ENCODE data around the gene ACTN3.
A peak's percentile ranks its signal among the peaks of the same experiment; 100 is the strongest.
"Not testable (repeated sequence)": the region's sequence is repeated elsewhere in the genome, so short reads cannot be mapped to it uniquely, and the experiment has no call there.

Gene ACTN3

DNA sequence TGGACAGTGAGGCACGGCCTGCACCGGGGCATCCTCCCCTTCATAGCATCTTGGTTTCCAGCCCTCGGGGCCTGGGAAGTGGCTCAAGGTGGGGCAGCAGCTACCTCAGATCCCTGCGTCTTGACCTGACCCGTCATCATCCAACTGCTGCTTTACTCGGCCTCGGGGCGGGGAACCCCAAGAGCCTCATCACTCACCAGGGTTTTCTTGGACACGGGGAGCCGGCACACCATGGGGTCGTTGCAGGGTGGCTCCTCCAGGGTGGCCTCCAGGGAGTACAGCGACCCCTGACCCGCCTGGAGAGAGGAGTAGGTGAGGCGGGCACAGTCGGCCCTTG is 21.1 kb downstream of the ACTN3 start:
- DNase-seq = no peak

DNA sequence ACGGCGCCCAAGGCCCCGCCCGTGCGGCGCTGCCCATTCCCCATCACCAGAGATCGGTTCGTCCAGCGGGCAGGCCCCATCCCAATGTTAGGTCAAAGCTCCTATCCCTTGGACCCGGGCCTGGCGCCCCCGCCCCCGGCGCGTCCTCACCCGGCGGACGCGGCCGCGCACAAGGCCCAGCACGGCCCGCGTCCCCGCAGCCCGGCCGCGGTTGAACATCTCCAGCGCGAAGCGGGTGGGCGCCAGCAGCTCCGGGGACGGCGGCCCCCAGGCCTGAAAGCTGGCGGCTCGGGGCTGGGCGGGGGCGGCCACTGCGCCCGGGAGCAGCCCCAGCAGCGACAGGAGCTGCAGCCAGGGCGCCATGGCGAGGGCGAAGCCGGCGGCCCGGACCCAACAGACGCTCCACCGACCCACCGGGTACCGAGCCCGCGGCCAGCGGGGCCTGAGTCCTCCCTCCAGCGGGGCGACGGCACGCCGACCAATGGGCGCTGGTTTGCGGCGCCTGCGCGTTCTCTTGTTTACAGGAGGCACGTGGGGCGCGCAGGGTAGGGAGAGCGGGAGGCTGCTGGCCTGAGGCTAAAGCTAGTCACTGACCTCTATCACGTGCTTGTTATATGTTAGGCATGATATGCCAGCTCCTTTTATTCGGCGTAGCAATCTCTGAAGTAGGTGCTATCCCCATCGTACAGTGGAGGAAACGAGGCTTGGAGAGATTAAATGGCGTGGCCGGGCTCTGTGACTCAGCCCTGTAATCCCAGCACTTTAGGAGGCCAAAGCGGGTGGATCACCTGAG is 21.6 kb downstream of the ACTN3 start, which contains the start of gene CTSF:
Gene CTSF (minus strand): TSS at position 483 of the 793 bp plus-strand sequence. CDS start 120 bp downstream, at position 363.
- peak; percentile 74 to 92 for DNase-seq

DNA sequence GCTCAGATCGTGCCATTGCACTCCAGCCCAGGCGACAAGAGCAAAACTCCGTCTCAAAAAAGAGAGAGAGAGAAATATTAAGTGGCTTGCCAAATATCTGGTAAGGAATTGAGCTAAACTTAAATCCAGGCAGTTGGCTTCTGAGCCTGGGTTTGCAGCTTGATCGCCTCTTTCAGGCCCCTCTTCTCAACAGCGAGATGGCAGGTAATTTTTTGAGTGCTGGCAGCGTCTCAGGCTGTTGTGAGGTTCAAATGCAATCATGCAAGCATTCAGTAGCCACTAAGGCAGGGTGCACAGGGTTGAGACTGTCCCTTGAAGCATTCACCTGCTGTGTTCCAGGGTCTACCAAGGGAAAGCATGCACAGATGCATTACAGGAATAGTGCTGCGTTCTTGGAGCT is 22.4 kb downstream of the ACTN3 start:
- no peak for DNase-seq

DNA sequence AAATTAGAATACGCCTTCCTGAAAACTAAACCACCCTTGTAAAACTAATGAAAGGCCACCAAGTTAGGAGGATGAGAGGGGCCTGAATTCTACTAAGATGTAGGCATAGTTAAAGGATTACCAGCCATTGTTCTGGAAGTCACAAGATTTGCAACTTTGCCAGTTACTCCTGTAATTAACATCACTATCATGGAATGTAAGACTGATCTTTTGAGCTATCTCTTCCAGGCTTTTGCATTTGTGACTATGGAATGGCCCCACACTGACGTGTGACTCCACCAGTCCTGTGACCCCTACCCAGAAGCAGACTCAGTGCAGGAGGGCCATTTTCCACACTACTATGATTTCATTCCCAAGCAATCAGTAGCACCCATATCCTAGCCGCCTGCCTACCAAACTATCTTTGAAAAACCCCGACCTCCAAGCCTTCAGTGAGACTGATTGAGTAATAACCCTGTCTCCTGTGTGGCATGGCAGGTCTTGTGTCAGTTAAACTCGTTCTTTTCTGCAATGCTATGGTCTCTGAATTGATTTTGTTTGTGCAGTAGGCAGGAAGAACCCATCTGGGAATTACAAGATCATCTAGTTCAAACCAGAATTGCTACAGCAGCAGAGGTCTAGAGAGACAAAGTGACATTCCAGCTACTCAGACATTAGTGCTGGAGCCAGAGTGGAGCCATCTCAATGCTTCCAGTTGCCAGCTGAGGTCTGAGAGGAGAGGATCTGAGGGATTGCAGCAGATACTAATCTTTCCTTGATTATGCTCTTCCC is 23.6 kb downstream of the ACTN3 start:
- DNase-seq = no peak

DNA sequence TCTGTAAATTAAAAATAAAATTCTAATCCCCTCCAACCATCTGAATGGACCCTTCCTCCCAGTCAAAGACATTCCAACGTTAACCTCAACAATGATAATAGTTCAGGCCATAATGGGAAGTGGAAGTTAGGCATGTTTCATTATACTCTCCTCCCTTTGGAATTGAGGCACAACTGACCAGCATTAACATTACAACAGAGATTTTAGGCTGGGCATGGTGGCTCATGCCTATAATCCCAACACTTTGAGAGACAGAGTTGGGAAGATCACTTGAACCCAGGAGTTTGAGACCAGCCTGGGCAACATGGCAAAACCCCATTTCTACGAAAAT is 24.1 kb downstream of the ACTN3 start:
- DNase-seq = no peak

DNA sequence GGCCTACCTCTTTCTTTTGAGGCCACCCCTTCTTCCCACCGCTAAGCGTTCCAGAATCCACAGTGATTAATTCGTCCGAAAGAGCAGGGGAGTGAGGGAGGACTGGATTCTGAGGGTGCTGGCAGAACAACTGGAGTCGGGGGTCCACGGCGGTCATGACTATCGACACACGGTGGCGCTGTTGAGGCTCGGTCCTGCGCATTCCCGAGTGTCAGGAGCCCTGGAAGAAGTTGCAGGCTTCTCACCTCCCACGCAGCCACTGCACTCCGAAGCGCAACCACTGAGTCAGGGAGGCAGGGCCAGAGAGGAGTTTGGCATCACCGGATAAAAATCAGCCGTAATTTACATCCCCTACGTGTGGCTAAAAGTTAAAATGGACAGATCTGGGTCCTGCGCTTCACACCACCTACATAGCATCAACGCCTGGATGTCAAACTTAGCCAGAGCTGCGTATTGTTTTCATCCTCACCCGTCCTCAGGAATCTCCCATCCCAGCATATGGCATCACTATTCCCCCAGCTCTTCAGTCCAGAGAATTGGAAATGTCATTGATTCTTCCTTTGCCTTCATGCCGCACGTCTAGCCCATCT is 32.4 kb downstream of the ACTN3 start:
- peak; percentile 39 to 60 for DNase-seq

DNA sequence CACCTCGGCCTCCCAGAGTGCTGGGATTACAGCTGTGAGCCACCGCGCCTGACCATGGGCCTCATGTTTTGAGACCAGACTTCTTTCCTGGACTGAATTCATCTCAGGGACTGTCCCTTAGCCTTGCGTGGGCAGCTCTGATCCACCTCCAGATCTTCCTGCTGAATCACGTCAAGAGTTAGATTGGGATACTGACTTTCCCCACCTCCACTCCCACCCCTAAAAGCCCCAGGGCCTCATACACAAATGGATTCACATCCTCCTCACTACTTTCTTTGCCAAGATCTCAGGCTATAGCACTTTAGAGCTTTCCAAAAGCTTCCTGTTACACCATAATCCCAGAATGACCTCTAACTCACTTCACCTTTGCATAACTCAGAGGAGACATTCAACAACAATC is 34.1 kb downstream of the ACTN3 start:
- no peak for DNase-seq

DNA sequence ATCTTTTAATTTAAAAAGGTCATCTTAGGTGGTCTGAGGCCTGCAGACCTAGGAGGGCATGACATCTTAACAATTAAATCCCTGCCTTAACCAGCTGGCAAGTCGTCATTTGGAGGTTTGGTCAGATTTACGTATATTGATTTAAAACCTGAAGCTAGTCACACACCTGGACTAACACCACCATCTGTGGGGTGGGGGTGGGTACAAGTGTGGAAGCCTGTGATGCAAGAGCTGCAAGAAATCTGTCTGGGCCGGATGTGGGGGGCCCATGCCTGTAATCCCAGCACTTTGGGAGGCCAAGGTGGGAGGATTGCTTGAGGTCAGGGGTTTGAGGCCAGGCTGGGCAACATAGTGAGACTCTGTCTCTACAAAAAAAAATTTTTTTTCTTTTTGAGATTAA is 34.6 kb downstream of the ACTN3 start:
- DNase-seq = no peak

DNA sequence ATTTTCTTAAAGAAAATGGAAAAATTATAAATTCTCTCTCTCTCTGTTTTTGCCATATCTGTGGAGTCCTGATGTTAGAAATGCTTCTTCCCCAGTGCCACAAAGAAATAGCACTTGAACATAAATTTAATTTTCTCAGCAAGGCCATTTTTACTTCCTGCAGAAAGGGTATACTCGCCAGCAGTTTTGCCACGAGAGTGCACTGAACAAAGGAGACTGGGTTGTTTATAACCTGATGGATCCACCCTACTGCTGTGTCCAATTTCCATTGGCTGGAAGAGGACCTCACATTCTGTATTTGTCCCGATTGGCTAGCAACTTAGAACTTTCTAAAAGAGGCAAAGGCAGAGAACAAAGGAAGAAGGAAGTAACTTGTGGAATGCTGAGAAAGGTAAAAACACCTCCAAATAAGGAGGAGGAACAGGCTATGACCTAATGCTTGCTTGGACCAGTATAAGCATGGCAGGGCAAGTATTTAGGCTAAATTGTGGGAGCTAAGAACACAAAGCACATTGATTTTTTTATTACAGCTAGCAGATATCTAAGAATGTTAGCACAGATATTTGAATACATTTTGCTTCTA is 36.0 kb downstream of the ACTN3 start:
- DNase-seq = not testable (repeated sequence)

DNA sequence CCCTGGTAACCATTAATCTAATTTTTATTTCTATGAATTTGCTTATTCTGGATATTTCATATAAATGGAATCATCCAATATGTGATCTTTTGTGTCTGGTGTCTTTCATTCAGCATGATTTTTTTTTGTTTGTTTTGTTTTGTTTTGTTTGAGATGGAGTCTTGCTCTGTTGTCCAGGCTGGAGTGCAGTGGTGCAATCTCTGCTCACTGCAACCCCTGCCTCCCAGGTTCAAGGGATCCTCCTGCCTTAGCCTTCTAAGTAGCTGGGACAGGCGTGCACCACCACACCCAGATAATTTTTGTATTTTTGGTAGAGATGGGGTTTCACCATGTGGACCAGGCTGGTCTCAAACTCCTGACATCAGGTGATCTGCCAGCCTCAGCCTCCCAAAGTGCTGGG is 38.7 kb downstream of the ACTN3 start:
- not testable (repeated sequence) for DNase-seq

DNA sequence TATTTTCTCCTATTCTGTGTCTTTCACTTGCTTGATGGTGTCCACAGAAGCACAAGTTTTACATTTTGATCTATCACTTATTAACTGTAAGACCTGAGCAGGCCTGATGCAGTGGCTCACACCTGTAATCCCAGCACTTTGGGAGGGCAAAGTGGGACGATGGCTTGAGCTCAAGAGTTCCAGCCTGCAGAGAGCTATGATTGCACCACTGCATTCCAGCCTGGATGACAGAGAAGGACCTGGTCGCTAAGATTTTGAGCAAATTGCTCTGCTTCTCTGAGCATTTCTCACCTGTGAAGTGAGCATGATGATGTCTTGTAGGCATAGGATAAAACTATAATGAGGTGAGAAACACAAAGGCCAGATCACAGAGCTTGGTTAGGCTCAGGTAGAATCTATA is 39.4 kb downstream of the ACTN3 start:
- DNase-seq = no peak

DNA sequence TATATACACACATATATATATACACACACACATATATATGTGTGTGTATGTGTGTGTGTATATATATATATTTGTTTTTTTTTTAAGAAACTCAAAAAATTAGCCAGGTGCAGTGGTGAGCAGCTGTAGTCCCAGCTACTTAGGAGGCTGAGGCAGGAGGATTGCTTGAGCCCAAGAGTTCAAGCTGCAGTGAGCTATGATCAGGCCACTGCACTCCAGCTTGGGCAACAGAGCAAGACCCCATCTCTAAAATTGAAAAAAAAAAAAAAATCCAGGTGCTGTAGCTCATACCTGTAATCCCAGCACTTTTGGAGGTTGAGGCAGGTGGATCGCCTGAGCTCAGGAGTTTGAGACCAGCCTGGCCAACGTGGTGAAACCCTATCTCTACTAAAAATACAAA is 42.6 kb downstream of the ACTN3 start:
- DNase-seq = not testable (repeated sequence)

DNA sequence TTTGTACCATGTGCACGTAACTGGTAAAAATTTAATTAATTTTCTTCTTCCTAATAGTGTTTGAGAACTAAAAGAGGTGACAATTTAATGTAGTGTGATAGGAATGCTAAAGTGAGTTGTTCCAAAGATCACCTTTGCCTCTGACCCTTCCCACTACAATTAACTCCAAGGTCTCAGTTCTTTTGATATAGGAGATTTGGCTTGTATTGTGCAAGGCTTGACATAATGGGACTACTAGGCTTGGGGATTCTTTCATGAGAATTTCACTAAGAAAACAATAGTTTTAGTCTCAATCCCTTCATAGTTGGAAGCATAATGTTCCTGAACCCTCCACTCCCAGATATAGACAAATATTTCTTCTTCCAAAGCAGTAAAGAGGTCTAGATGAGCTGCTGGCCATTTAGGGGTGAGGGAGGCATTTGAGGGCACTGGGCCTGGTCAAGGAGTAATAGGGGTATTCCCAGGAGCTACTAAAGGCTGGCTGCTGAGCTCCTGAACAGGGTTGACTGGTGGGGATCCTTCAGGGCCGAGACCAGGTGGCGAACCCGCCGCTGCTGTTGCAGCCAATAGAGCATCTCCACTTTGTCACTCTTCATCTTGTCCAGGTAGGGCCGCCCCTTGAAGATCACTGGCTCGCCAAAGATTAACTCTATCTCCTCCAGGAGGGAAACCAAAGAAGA is 43.4 kb downstream of the ACTN3 start:
- no peak for DNase-seq

DNA sequence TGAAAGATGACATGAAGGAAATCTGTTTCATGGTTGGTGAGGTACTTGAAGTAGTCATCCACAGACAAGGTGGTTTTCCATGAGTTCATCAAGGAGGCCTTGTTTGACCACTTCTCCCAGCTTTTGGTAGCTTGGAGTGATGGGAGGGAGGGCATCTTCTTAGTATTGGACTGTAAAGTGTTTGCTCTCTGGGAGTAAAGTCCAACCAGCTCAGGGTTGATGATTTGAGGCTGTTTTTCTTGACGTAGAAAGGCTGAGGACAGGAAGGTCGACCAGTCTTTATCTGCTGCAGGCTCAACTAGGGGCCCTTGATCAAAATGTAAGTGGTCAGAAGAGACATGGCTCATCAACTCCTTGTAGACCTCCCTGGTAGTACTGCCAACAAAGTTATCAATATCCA is 44.5 kb downstream of the ACTN3 start:
- DNase-seq = no peak

DNA sequence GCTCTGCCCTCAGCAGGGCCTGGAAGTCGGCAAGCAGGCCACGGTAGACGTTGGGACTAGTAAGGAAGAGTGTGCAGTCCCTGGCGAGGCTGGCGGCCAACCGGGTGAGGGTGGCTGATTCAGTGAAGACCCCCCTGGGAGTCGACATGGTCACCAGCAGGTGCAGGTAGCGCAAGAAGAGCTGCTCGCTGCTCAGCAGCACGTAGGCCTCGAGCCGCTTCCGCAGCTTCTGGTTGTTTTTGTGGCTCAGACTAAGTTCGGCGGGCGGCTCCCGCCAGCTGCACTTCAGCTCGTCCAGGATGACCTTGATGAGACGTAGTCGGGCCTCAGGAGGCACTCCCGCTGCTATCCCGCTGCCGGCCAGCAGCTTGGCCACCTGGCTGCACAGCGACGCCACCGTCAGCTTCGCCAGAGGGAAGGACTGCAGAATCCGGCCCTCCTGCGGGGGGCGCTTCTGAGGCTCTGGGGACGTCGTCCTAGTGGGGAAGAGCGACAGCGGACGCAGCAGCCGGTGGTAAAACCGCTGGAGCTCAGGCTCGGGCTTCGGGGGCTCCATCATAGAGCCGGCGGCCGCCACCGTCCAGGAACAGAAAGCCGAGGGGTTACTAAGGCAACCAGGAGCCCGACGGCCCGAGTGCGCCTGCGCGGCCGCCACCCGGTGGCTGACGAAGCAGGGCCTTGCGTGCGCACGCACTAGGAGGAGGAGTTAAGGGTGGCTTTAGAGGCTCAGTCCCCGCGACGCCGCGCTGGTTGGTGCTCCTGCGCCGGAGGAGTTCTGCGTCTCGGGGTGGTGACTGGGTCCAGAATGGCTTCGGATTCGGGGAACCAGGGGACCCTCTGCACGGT is 46.0 kb downstream of the ACTN3 start, which contains the start of the genes CCDC87 and CCS:
Gene CCDC87 (minus strand): TSS at position 607 of the 846 bp plus-strand sequence. CDS start 48 bp downstream, at position 559.
Gene CCS (plus strand): TSS at position 729 of the 846 bp plus-strand sequence. CDS start 77 bp downstream, at position 806.
- DNase-seq = peak; percentile 91 to 93

DNA sequence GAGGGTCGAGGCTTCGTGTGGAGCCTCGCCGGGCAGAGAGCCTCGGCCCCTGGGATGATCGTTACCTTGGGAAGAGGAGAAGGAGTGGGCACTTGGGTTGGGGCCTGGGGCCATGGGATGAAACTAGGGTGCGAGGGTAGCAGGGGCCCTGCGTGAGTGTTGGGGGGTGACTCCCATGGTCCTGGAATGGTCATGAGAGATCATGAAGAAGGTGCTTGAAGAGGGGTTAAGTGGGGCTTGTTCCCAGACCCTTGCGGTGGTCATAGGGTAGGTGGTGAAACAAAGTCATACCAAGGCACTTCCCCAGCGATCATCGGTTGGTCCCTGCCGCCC is 46.6 kb downstream of the ACTN3 start:
- no peak for DNase-seq

DNA sequence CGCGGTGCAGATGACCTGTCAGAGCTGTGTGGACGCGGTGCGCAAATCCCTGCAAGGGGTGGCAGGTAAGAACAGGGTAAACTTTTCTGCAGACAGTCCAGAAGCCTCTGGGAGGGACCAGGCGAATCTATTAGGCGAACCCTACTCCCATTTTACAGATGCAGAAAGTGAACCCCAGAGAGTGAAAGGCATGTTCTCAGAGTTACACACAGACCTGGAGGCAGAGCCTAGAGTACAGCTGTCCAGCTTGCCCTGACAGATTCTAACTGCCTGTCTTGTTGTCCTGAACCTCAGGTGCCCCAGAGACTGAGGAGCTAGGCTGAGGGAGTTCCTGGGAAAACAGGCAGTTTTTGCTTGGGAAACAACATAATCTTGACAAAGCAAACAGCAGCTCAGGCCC is 46.9 kb downstream of the ACTN3 start:
- DNase-seq = no peak

DNA sequence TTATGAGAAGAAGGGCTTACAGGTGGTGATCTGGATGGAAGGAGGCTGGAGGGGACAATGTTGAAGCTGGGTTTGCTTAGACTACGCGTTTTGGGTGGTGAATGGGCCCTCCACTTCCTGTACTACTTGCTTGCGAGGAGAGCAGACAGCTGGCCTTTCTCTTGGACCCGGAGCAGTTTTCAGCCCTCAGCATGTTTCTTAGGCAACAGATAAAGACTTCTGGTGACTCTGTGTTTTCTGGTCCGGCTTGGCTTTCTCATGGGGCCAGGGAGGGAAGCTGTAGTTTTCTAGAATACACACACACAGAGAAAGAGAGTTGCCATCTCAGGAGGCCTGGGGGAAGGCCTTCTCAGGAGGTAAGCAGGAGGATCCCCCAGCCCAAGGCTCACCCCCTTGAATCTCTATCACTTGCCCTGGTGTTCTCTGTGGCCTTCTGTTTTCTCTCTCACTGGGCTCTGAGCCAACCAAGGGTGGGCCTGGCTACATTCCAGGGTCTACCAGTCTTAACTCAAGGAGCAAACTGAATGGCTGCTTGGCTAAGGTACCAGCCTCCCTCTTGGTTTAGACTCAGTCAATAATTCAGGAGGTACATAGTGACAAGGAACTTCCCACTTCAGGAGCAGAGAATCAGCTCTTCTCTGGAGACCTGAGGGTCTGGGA is 48.7 kb downstream of the ACTN3 start:
- no peak for DNase-seq

DNA sequence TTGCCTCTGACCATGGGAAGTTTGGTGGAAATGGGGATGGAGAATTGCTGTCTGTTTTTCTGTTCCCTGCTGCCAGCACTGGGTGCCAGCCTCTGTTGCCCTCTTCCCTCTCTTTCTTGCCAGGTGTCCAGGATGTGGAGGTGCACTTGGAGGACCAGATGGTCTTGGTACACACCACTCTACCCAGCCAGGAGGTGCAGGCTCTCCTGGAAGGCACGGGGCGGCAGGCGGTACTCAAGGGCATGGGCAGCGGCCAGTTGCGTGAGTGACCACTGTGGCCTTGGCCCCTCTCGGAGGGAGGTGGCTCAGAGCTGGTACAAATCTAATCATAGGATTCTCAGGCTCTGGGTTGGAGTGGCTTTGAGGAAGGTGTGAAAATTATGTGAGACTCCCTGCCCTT is 52.3 kb downstream of the ACTN3 start:
- DNase-seq = no peak

DNA sequence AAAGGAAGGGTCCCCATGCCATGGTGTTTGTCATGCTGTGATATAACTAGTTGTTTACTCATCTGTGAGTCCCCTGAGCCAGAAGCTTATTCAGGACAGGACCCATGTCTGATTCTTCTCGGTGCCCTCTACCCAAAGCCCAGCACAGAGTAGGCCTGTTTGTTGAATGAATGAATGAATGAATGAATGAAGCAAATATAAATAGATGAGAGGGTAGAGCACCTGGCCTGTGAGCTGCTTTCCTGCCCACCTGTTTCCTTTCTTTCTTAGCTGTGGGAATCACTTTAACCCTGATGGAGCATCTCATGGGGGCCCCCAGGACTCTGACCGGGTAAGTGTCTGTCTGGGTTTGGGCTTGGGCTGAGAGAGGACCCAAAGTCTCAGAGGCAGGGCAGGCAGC is 53.5 kb downstream of the ACTN3 start:
- DNase-seq = no peak

DNA sequence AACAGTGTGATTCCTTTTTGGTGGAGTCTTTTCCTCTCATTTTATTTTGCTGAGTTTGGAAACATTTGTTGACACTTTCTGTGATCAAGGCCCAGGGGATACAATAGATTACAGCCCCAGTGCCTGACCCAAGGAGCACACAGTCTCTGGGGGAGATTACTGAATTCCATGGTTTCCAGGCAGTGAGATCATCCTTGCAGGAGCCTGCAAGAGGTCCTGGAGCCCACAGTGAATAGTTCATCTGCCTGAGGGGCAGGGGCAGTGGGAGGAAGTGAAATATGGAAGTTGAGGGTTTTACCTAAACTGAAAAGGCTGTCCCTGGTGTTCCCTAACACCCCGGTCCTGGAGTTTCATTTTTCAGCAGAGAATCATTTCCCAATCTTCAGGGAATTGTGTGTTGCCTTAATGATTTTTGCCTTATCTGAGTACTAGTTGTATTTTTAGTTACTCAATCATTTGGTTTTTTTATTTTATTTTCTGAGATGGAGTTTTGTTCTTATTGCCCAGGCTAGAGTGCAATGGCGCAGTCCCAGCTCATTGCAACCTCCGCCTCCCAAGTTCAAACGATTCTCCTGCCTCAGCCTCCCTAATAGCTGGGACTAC is 54.0 kb downstream of the ACTN3 start:
- DNase-seq = no peak

Data from hippocampal formation (tissue), 2 donors.